CD14-positive monocyte (primary cell): ENCODE measurements around the gene DTNB. TPM values are rescaled to one million over a fixed set of nuclear protein-coding genes. Genes with fewer than 3 reads are reported as not detected.

Experiments
- DNase-seq, 3 donors: peaks; one replicate each; pipeline ENCODE4 v3.0.0-alpha.2; 2011 to 2022
- H2AFZ ChIP-seq: 2 replicates; pipeline ENCODE4 v1.6.0; 2012; ENCODE audit warnings: mild to moderate bottlenecking, low read depth, low read length, inconsistent platforms; ENCODE audit not compliant: insufficient read depth, poor library complexity, severe bottlenecking
- H3K27ac ChIP-seq, 2 donors: 1 replicate in 1 of 2; 2 replicates in 1 of 2; pipeline ENCODE4 v1.5.1; 2012 to 2013; ENCODE audit warnings: low read length in 2 of 2, control low read depth in 1 of 2, inconsistent platforms in 1 of 2, low read depth in 1 of 2, mild to moderate bottlenecking in 1 of 2
- H3K27me3 ChIP-seq, 2 donors: one replicate each; pipeline versions ENCODE4 v1.6.0 to v1.6.1; 2011 to 2013; ENCODE audit warnings: low read length in 2 of 2; ENCODE audit not compliant: control insufficient read depth in 2 of 2, insufficient read depth in 2 of 2
- H3K36me3 ChIP-seq, 2 donors: replicated peaks in 1 of 2; 1 replicate in 1 of 2; 2 replicates in 1 of 2; pipeline versions ENCODE4 v1.5.1 to v1.6.1; 2012 to 2013; ENCODE audit warnings: low read length in 2 of 2, control low read depth in 1 of 2, inconsistent platforms in 1 of 2, mild to moderate bottlenecking in 1 of 2; ENCODE audit not compliant: insufficient read depth in 2 of 2, control insufficient read depth in 1 of 2
- H3K4me1 ChIP-seq, 2 donors: 1 replicate in 1 of 2; 2 replicates in 1 of 2; pipeline versions ENCODE4 v1.5.1 to v1.6.1; 2012 to 2013; ENCODE audit warnings: low read length in 2 of 2, control low read depth in 1 of 2, inconsistent platforms in 1 of 2, mild to moderate bottlenecking in 1 of 2, moderate library complexity in 1 of 2; ENCODE audit not compliant: insufficient read depth in 2 of 2, control insufficient read depth in 1 of 2
- H3K4me2 ChIP-seq: replicated peaks from 2 replicates; pipeline ENCODE3; 2012; ENCODE audit warnings: low read length, moderate library complexity, mild to moderate bottlenecking; ENCODE audit not compliant: poor library complexity, severe bottlenecking; ENCODE audit errors: extremely low read depth
- H3K4me3 ChIP-seq, 3 experiments: fragments of 200-600 bp in 1 of 3; sonication (generic) in 1 of 3; replicated peaks in 1 of 3; 1 replicate in 2 of 3; 2 replicates in 1 of 3; pipeline ENCODE4 v1.5.1; 2011 to 2013; ENCODE audit warnings: low read length in 3 of 3, mild to moderate bottlenecking in 3 of 3, control low read depth in 2 of 3, low read depth in 2 of 3, inconsistent platforms in 1 of 3, moderate library complexity in 1 of 3
- H3K79me2 ChIP-seq: 2 replicates; pipeline ENCODE4 v1.6.0; 2012; ENCODE audit warnings: mild to moderate bottlenecking, control low read depth, inconsistent platforms, low read length, moderate library complexity; ENCODE audit not compliant: insufficient read depth
- H3K9ac ChIP-seq: 2 replicates; pipeline ENCODE4 v1.6.0; 2017; ENCODE audit warnings: low read length, mild to moderate bottlenecking; ENCODE audit not compliant: insufficient read depth, poor library complexity, severe bottlenecking
- H3K9me3 ChIP-seq, 2 donors: replicated peaks in 1 of 2; 1 replicate in 1 of 2; 2 replicates in 1 of 2; pipeline versions ENCODE4 v1.5.1 to v1.6.1; 2012 to 2013; ENCODE audit warnings: low read length in 2 of 2, control low read depth in 1 of 2; ENCODE audit not compliant: control insufficient read depth in 1 of 2, insufficient read depth in 1 of 2
- H4K20me1 ChIP-seq: 2 replicates; pipeline ENCODE4 v1.6.0; 2012; ENCODE audit warnings: mild to moderate bottlenecking, low read length, control low read depth, moderate library complexity; ENCODE audit not compliant: insufficient read depth
- H3K27ac Mint-ChIP-seq, 7 donors: one replicate each; pipeline ENCODE4 v1.8.0; 2020; ENCODE audit warnings: mild to moderate bottlenecking in 7 of 7, mixed read lengths in 7 of 7, moderate library complexity in 6 of 7, inconsistent platforms in 2 of 7
- H3K27me3 Mint-ChIP-seq, 3 donors: one replicate each; pipeline ENCODE4 v1.8.0; 2021 to 2022; ENCODE audit warnings: low read depth in 3 of 3, mild to moderate bottlenecking in 3 of 3, mixed read lengths in 3 of 3, moderate library complexity in 3 of 3, inconsistent platforms in 1 of 3
- H3K36me3 Mint-ChIP-seq, 2 donors: one replicate each; pipeline ENCODE4 v1.8.0; 2020; ENCODE audit warnings: mixed read lengths in 2 of 2, inconsistent platforms in 1 of 2, mild to moderate bottlenecking in 1 of 2
- H3K4me1 Mint-ChIP-seq: one replicate; pipeline ENCODE4 v1.8.0; 2020; ENCODE audit warnings: mild to moderate bottlenecking, mixed read lengths
- H3K4me3 Mint-ChIP-seq, 2 donors: one replicate each; pipeline ENCODE4 v1.8.0; 2020; ENCODE audit warnings: mild to moderate bottlenecking in 2 of 2, mixed read lengths in 2 of 2, moderate library complexity in 1 of 2
- H3K9me3 Mint-ChIP-seq, 7 donors: one replicate each; pipeline ENCODE4 v1.8.0; 2020 to 2022; ENCODE audit warnings: mixed read lengths in 7 of 7, mild to moderate bottlenecking in 6 of 7, moderate library complexity in 6 of 7, inconsistent platforms in 2 of 7
- WGBS: methylation state at CpG from one replicate; pipeline ENCODE4 v1.1.5; 2013; ENCODE audit warnings: missing lambda C conversion rate; ENCODE audit not compliant: insufficient coverage; 5-methylcytosine and 5-hydroxymethylcytosine counted together
- intact Hi-C, 2 donors: fragments of 100-400 bp; cut with micrococcal nuclease; formaldehyde crosslinking; loops; one replicate each; pipeline versions ENCODE4 v1.15.0 to v1.15.1; 2023
- polyA plus RNA-seq, 3 donors: library from polyadenylated mRNA; depleted of rRNA in 1 of 3; unstranded in 2 of 3; stranded (reverse) in 1 of 3; fragments of 300-500 nt in 2 of 3; fragments of >200 nt in 1 of 3; fragmentation: Illumina TruSeq in 2 of 3; gene quantifications; 1 replicate in 2 of 3; 2 replicates in 1 of 3; pipeline ENCODE4 v1.2.3, GENCODE V29; 2012 to 2021
- TF ChIP-seq, protein P1 (sequence below): fragments of 200-600 bp; IDR thresholded peaks from one replicate; pipeline ENCODE4 v1.8.0; 2022; ENCODE audit warnings: antibody characterized with exemption, mild to moderate bottlenecking

DTNB gene
- polyA plus RNA-seq, 3 donors = 3.0 to 4.2 (median 3.3) TPM

- WGBS = 86% methylated on average over 1 of the region's 2 CpGs
- Histone ChIP-seq H2AFZ (no peak overlapping the region), H4K20me1 (no peaks in the 10 kb centered on the region), H3K79me2 (no peaks in the 10 kb centered on the region), H3K4me2 (no peak overlapping the region), H3K27me3 (no peaks in the 10 kb centered on the region), H3K9me3 (no peaks in the 10 kb centered on the region), H3K9ac (no peak overlapping the region), H3K4me1 (peaks cover 7 to 17% of the 10 kb centered on the region in 2 donors), H3K4me3 (no peak overlapping the region), H3K27ac (peak overlapping the region in 1 of 2 donors; percentile 9), H3K36me3 (no peaks in the 10 kb centered on the region)
- H3K36me3 Mint-ChIP-seq = peaks cover 2 to 5% of the 10 kb centered on the region in 2 donors
- peaks cover 0 to 2% (median 1%) of the 10 kb centered on the region in 3 donors for H3K27me3 Mint-ChIP-seq
- peaks cover 19% of the 10 kb centered on the region for H3K4me1 Mint-ChIP-seq
- DNase-seq = peak in 2 of 3 donors; percentile 4 to 36
- no peak overlapping the region for H3K4me3 Mint-ChIP-seq
- H3K27ac Mint-ChIP-seq = no peak overlapping the region
- intact Hi-C loops = no loop called here
- H3K9me3 Mint-ChIP-seq = peaks cover 0 to 3% (median 0%) of the 10 kb centered on the region in 7 donors
- TF ChIP-seq, protein P1, sequence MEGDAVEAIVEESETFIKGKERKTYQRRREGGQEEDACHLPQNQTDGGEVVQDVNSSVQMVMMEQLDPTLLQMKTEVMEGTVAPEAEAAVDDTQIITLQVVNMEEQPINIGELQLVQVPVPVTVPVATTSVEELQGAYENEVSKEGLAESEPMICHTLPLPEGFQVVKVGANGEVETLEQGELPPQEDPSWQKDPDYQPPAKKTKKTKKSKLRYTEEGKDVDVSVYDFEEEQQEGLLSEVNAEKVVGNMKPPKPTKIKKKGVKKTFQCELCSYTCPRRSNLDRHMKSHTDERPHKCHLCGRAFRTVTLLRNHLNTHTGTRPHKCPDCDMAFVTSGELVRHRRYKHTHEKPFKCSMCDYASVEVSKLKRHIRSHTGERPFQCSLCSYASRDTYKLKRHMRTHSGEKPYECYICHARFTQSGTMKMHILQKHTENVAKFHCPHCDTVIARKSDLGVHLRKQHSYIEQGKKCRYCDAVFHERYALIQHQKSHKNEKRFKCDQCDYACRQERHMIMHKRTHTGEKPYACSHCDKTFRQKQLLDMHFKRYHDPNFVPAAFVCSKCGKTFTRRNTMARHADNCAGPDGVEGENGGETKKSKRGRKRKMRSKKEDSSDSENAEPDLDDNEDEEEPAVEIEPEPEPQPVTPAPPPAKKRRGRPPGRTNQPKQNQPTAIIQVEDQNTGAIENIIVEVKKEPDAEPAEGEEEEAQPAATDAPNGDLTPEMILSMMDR = no peak
Observed at GRCh38 chr2:25597881-25598280, 75.5 kb downstream of the DTNB start.

GRCh38 chr2:25596516-25597244, 76.7 kb downstream of the DTNB start:
- Mint-ChIP-seq H3K36me3 (peaks cover 2 to 5% of the 10 kb centered on the region in 2 donors), H3K4me3 (no peak overlapping the region), H3K4me1 (peaks cover 26% of the 10 kb centered on the region), H3K27me3 (peaks cover 0 to 2% (median 1%) of the 10 kb centered on the region in 3 donors), H3K9me3 (peaks cover 0 to 3% (median 0%) of the 10 kb centered on the region in 7 donors), H3K27ac (peak overlapping the region in 6 of 7 donors; percentile 13 to 90 (median 54))
- no peaks in the 10 kb centered on the region for H3K27me3 ChIP-seq
- H3K9ac ChIP-seq = no peak overlapping the region
- TF ChIP-seq, protein P1 = no peak
- DNase-seq = peak in 1 of 3 donors; percentile 25
- intact Hi-C loops = no loop called here
- no peak overlapping the region for H2AFZ ChIP-seq
- no peak overlapping the region for H3K27ac ChIP-seq
- H3K36me3 ChIP-seq = no peaks in the 10 kb centered on the region
- H4K20me1 ChIP-seq = no peaks in the 10 kb centered on the region
- no peaks in the 10 kb centered on the region for H3K79me2 ChIP-seq
- H3K4me3 ChIP-seq = no peak overlapping the region
- WGBS = no CpG with 5 or more reads among the region's 1 CpG
- no peaks in the 10 kb centered on the region for H3K9me3 ChIP-seq
- H3K4me2 ChIP-seq = no peak overlapping the region
- peaks cover 11 to 24% of the 10 kb centered on the region in 2 donors for H3K4me1 ChIP-seq
